IMR-90 (cell line): ENCODE results near the gene SERPINA5. TPM values are rescaled to one million over a fixed set of nuclear protein-coding genes. Genes with fewer than 3 reads are reported as not detected.

Experiments
- ATAC-seq: fragments of 200-7000 bp; cut with Tn5 transposase; 2 replicates; pipeline ENCODE4 v1.9.1; 2020; ENCODE audit warnings: low read depth, mild to moderate bottlenecking, moderate library complexity
- BruUV-seq: library from RNA; stranded (reverse); fragments of 400-500 nt; replicated peaks from 2 replicates; lab custom pipeline; 2021; lab: Mats Ljungman, UMichigan
- CTCF ChIA-PET: fragments of 300-600 bp; formaldehyde crosslinking; extraction: SDS; loops from one replicate; lab custom pipeline; 2021; ENCODE audit warnings: antibody characterized with exemption; lab: Yijun Ruan, JAX
- POLR2A ChIA-PET: fragments of 300-600 bp; sonication (Branson Sonifier 250); formaldehyde crosslinking; loops from one replicate; lab custom pipeline; 2022; ENCODE audit warnings: antibody characterized with exemption; ENCODE audit not compliant: unreplicated experiment; lab: Charles Lee
- DNase-seq: peaks from one replicate; pipeline ENCODE4 v3.0.0; 2013
- H2AFZ ChIP-seq: replicated peaks from 2 replicates; pipeline ENCODE3; 2013; ENCODE audit warnings: low read length, mild to moderate bottlenecking; ENCODE audit not compliant: poor library complexity
- H2AK5ac ChIP-seq: 2 replicates; pipeline ENCODE4 v1.6.1; 2013; ENCODE audit warnings: low read depth, low read length, inconsistent platforms
- H2AK9ac ChIP-seq: replicated peaks from 2 replicates; pipeline ENCODE3; 2013; ENCODE audit warnings: mild to moderate bottlenecking, low read depth, low read length, moderate library complexity; ENCODE audit not compliant: poor library complexity
- H2BK120ac ChIP-seq: 2 replicates; pipeline ENCODE4 v1.6.1; 2013; ENCODE audit warnings: low read depth, low read length, inconsistent platforms
- H2BK15ac ChIP-seq: 3 replicates; pipeline ENCODE4 v1.6.1; 2013; ENCODE audit warnings: low read depth, low read length, inconsistent platforms
- H2BK20ac ChIP-seq: 2 replicates; pipeline ENCODE4 v1.6.1; 2013; ENCODE audit warnings: low read depth, mild to moderate bottlenecking, inconsistent platforms, low read length, moderate library complexity
- H2BK5ac ChIP-seq: 2 replicates; pipeline ENCODE4 v1.6.1; 2013; ENCODE audit warnings: mild to moderate bottlenecking, low read depth, low read length, inconsistent platforms; ENCODE audit not compliant: poor library complexity, severe bottlenecking
- H3K14ac ChIP-seq: replicated peaks from 2 replicates; pipeline ENCODE4 v1.6.1; 2013; ENCODE audit warnings: low read depth, low read length, inconsistent platforms
- H3K18ac ChIP-seq: 2 replicates; pipeline ENCODE4 v1.6.1; 2013; ENCODE audit warnings: low read depth, low read length, control low read depth
- H3K23ac ChIP-seq: 2 replicates; pipeline ENCODE4 v1.6.1; 2013; ENCODE audit warnings: low read depth, low read length, inconsistent platforms
- H3K27ac ChIP-seq: 2 replicates; pipeline ENCODE4 v1.5.1; 2013; ENCODE audit warnings: mild to moderate bottlenecking, control low read depth, low read length; ENCODE audit not compliant: insufficient read depth
- H3K27me3 ChIP-seq: 2 replicates; pipeline ENCODE4 v1.6.1; 2013; ENCODE audit warnings: low read length; ENCODE audit not compliant: control insufficient read depth, insufficient read depth
- H3K36me3 ChIP-seq: 2 replicates; pipeline ENCODE4 v1.6.1; 2013; ENCODE audit warnings: low read length, mixed read lengths; ENCODE audit not compliant: control insufficient read depth, insufficient read depth
- H3K4ac ChIP-seq: 2 replicates; pipeline ENCODE4 v1.6.1; 2013; ENCODE audit warnings: low read depth, low read length, inconsistent platforms
- H3K4me1 ChIP-seq: 2 replicates; pipeline ENCODE4 v1.6.1; 2013; ENCODE audit warnings: low read length, mixed read lengths; ENCODE audit not compliant: control insufficient read depth, insufficient read depth
- H3K4me2 ChIP-seq: 2 replicates; pipeline ENCODE4 v1.6.1; 2013; ENCODE audit warnings: low read depth, mild to moderate bottlenecking, control low read depth, low read length, moderate library complexity
- H3K4me3 ChIP-seq: 2 replicates; pipeline ENCODE4 v1.5.1; 2013; ENCODE audit warnings: low read depth, mild to moderate bottlenecking, control low read depth, low read length, moderate library complexity; ENCODE audit not compliant: insufficient read depth
- H3K56ac ChIP-seq: 2 replicates; pipeline ENCODE4 v1.6.1; 2013; ENCODE audit warnings: low read length, inconsistent platforms; ENCODE audit not compliant: insufficient read depth; ENCODE audit errors: extremely low read depth
- H3K79me1 ChIP-seq, 2 experiments: 2 replicates each; pipeline ENCODE4 v1.6.1; 2013; ENCODE audit warnings: low read length in 2 of 2, inconsistent platforms in 1 of 2, low read depth in 1 of 2
- H3K9ac ChIP-seq: 2 replicates; pipeline ENCODE4 v1.6.1; 2013; ENCODE audit warnings: low read depth, low read length, control low read depth
- H3K9me1 ChIP-seq: 2 replicates; pipeline ENCODE4 v1.6.1; 2013; ENCODE audit warnings: low read length, inconsistent platforms; ENCODE audit not compliant: insufficient read depth
- H3K9me3 ChIP-seq: 2 replicates; pipeline ENCODE4 v1.6.1; 2013; ENCODE audit warnings: low read length; ENCODE audit not compliant: control insufficient read depth, insufficient read depth
- H4K20me1 ChIP-seq: 2 replicates; pipeline ENCODE4 v1.6.1; 2013; ENCODE audit warnings: low read length, inconsistent platforms; ENCODE audit not compliant: insufficient read depth
- H4K5ac ChIP-seq: 2 replicates; pipeline ENCODE4 v1.6.1; 2013; ENCODE audit warnings: mild to moderate bottlenecking, low read depth, low read length, control low read depth
- H4K8ac ChIP-seq, 2 experiments: 2 replicates each; pipeline ENCODE4 v1.6.1; 2013; ENCODE audit warnings: low read depth in 2 of 2, low read length in 2 of 2, control low read depth in 1 of 2, inconsistent platforms in 1 of 2
- H4K91ac ChIP-seq: 2 replicates; pipeline ENCODE4 v1.6.1; 2013; ENCODE audit warnings: low read depth, low read length, inconsistent platforms; ENCODE audit not compliant: insufficient read depth
- BHLHE40 ChIP-seq: fragments of 150-350 bp; IDR thresholded peaks from 2 replicates; pipeline ENCODE4 v1.6.1; 2016; ENCODE audit warnings: mild to moderate bottlenecking, low read depth, low read length
- CHD1 ChIP-seq: IDR thresholded peaks from 2 replicates; pipeline ENCODE4 v1.6.1; 2012; ENCODE audit warnings: low read depth, low read length, improper control_type of control experiment
- CTCF ChIP-seq: conservative IDR thresholded peaks from 2 replicates; pipeline ENCODE4 v1.5.1; 2012; ENCODE audit warnings: mild to moderate bottlenecking, low read depth, low read length, improper control_type of control experiment
- FOS ChIP-seq: fragments of 150-350 bp; IDR thresholded peaks from 2 replicates; pipeline ENCODE4 v1.6.1; 2016; ENCODE audit warnings: low read depth, low read length
- MAFK ChIP-seq: IDR thresholded peaks from 2 replicates; pipeline ENCODE4 v1.6.1; 2012; ENCODE audit warnings: low read depth, low read length, improper control_type of control experiment
- MXI1 ChIP-seq: IDR thresholded peaks from 2 replicates; pipeline ENCODE4 v1.6.1; 2012; ENCODE audit warnings: low read depth, mild to moderate bottlenecking, low read length, moderate library complexity, borderline replicate concordance
- NFE2L2 ChIP-seq: fragments of 150-350 bp; IDR thresholded peaks from 2 replicates; pipeline ENCODE4 v1.6.1; 2016; ENCODE audit warnings: low read depth, mild to moderate bottlenecking, low read length
- POLR2A ChIP-seq: IDR thresholded peaks from 2 replicates; pipeline ENCODE4 v1.6.1; 2012; ENCODE audit warnings: mild to moderate bottlenecking, low read depth, low read length
- RCOR1 ChIP-seq: IDR thresholded peaks from 2 replicates; pipeline ENCODE4 v1.6.1; 2012; ENCODE audit warnings: mild to moderate bottlenecking, low read length, improper control_type of control experiment; ENCODE audit not compliant: insufficient replicate concordance
- SMC3 ChIP-seq: fragments of 150-350 bp; IDR thresholded peaks from 2 replicates; pipeline ENCODE4 v1.6.1; 2016; ENCODE audit warnings: low read depth, mild to moderate bottlenecking, antibody characterized with exemption, low read length, moderate library complexity
- USF2 ChIP-seq: fragments of 150-350 bp; IDR thresholded peaks from 2 replicates; pipeline ENCODE4 v1.6.1; 2017; ENCODE audit warnings: mild to moderate bottlenecking, antibody characterized with exemption, low read length, low read depth
- WGBS, 2 experiments: methylation state at CpG; one replicate each; pipeline versions ENCODE4 v1.1.5 to v1.1.7; 2013; ENCODE audit warnings: missing lambda C conversion rate in 2 of 2; ENCODE audit not compliant: insufficient read length in 1 of 2; ENCODE audit errors: extremely low coverage in 2 of 2; 5-methylcytosine and 5-hydroxymethylcytosine counted together
- dilution Hi-C: fragments of 300-500 bp; cut with HindIII; formaldehyde crosslinking; loops from one replicate; pipeline ENCODE4 v1.14.3; 2018; ENCODE audit warnings: low sequenced_read_pairs; ENCODE audit not compliant: unreplicated experiment
- in situ Hi-C: fragments of 300-500 bp; cut with MboI; formaldehyde crosslinking; loops from 3 replicates; pipeline ENCODE4 v1.14.3; 2019; ENCODE audit warnings: low sequenced_read_pairs, inconsistent platforms, mixed read lengths
- intact Hi-C: fragments of 100-400 bp; cut with micrococcal nuclease; formaldehyde crosslinking; loops from 2 replicates; pipeline ENCODE4 v1.10.0; 2022
- polyA plus RNA-seq, 3 experiments: library from polyadenylated mRNA; depleted of rRNA; stranded (reverse); fragments of >200 nt; gene quantifications; 2 replicates each; pipeline ENCODE4 v1.2.3, GENCODE V29; 2012; ENCODE audit warnings: low replicate concordance in 1 of 3
- total RNA-seq: library from RNA; depleted of rRNA; stranded (reverse); fragments of >200 nt; gene quantifications from 2 replicates; pipeline ENCODE4 v1.2.3, GENCODE V29; 2012

Gene SERPINA5
- total and polyA plus RNA-seq, 2 of the 4 experiments (the other 2 are of a cell fraction): not detected

- H3K18ac ChIP-seq: no peak overlapping the region
- no peak overlapping the region for H4K8ac ChIP-seq
- no peak overlapping the region for H3K27ac ChIP-seq
- H3K79me1 ChIP-seq: no peaks in the 10 kb centered on the region
- no peak overlapping the region for H2AK9ac ChIP-seq
- CTCF ChIA-PET: no interaction called here
- H3K27me3 ChIP-seq: peaks cover 6% of the 10 kb centered on the region
- no peaks in the 10 kb centered on the region for H3K4me1 ChIP-seq
- no peaks in the 10 kb centered on the region for H3K9me3 ChIP-seq
- no peak overlapping the region for H4K91ac ChIP-seq
- no peak overlapping the region for H3K14ac ChIP-seq
- TF ChIP-seq FOS: no peak
- TF ChIP-seq NFE2L2: no peak
- TF ChIP-seq USF2: no peak
- TF ChIP-seq MXI1: no peak
- no peak for TF ChIP-seq RCOR1
- TF ChIP-seq POLR2A: no peak
- TF ChIP-seq MAFK: no peak
- no peak for TF ChIP-seq SMC3
- no peak for TF ChIP-seq CHD1
- no peak for TF ChIP-seq BHLHE40
- no peak for TF ChIP-seq CTCF
- intact Hi-C loops: no loop called here
- no peak overlapping the region for H3K4me2 ChIP-seq
- H2BK5ac ChIP-seq: no peak overlapping the region
- H3K4me3 ChIP-seq: no peak overlapping the region
- no peaks in the 10 kb centered on the region for H3K9me1 ChIP-seq
- no peaks in the 10 kb centered on the region for H3K36me3 ChIP-seq
- no peak overlapping the region for H2BK20ac ChIP-seq
- dilution Hi-C loops: no loop called here
- no peak for ATAC-seq
- in situ Hi-C loops: no loop called here
- H3K4ac ChIP-seq: no peak overlapping the region
- H2BK15ac ChIP-seq: no peak overlapping the region
- no peak for DNase-seq
- H2AFZ ChIP-seq: no peak overlapping the region
- no peak overlapping the region for H2BK120ac ChIP-seq
- POLR2A ChIA-PET: no interaction called here
- no peak overlapping the region for H4K5ac ChIP-seq
- H3K23ac ChIP-seq: no peak overlapping the region
- no peak overlapping the region for H2AK5ac ChIP-seq
- no CpG with 5 or more reads among the region's 4 CpGs for WGBS, 2 experiments
- no peak overlapping the region for H3K56ac ChIP-seq
- H4K20me1 ChIP-seq: no peaks in the 10 kb centered on the region
- no peak overlapping the region for H3K9ac ChIP-seq
- no TSS peak for BruUV-seq
Measured at GRCh38 chr14:94630396-94630795, 49.2 kb downstream of the SERPINA5 start.
